Left renal cortex interstitium (tissue), 4 donors: ENCODE data around the gene ARMC9. TPM values are rescaled to one million over a fixed set of nuclear protein-coding genes. Genes with fewer than 3 reads are reported as not detected.
A peak's percentile ranks its signal among the peaks of the same experiment; 100 is the strongest.
"Not testable (repeated sequence)": the region's sequence is repeated elsewhere in the genome, so short reads cannot be mapped to it uniquely, and the experiment has no call there.

Source experiments
- DNase-seq, 4 donors: peaks; one replicate each; pipeline ENCODE4 v3.0.0-alpha.2; 2013; ENCODE audit warnings: low read depth in 4 of 4, low spot score in 2 of 4, missing footprints in 1 of 4
- polyA plus RNA-seq, 4 donors: library from polyadenylated mRNA; unstranded; fragments of 120-200 nt; gene quantifications; one replicate each; pipeline ENCODE4 v1.2.1, GENCODE V29; 2013; ENCODE audit not compliant: insufficient read length in 4 of 4

The ARMC9 gene
- polyA plus RNA-seq, 4 donors: 23.9 to 36.5 (median 28.8) TPM

GRCh38 chr2:231407686-231408085 lies 209.3 kb downstream of the ARMC9 start:
- not testable (repeated sequence) for DNase-seq

- not testable (repeated sequence) for DNase-seq
Observed at GRCh38 chr2:231408304-231408703, 209.9 kb downstream of the ARMC9 start.

DNA sequence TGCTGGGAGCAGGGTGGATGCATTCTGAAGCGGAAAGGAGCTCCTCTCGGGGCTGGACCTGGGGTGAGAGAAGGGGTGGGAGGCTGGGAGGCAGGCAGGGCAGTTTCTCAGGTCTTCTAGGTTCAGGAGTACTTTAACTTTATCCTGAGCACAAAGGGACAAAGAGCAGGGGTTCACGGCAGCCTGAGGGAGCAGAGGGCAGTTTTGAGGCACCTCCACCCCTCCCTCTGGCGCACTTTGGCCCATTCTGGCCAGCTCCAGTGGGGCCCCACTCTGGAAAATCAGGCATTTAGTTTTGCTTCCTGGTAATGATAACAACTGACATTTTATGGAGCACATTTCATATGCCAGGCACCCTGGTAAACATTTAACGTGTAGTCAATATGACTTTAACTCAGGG lies 211.3 kb downstream of the ARMC9 start:
- no peak for DNase-seq

DNA sequence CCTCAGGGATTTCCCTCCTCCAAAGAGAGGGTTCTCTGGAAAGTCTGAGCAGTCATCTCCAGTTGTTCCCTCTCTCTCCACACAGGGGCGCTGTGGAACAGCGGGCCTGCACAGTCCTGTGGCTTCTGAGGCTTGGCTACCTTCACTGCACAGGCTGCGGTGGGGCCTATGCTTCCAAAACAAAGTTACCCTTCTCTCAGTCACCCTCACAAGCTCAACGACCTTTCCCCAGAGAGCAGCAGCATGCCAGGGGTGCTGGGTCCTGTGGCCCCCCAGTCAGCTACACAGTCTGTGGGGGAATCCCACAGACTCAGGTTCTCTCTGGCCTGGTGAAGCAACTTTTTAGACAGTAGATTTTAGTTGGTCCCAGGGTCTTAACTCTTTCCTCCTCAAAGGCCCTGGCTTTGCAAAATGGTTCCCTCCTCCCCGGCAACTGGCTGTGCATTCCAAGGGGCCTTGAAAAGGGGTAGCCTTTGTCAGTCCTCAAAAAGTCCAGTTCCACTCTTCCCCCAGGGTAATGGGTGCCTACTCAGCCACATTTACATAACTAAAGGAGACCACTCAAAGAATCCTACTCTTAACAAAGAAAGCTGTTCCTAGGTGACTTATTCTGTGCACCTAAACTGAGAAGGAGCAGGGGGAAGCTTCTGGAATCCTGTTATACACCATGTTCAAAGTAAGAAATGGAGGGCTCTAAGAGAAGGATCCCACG lies 212.0 kb downstream of the ARMC9 start:
- no peak for DNase-seq

- no peak for DNase-seq
Observed at GRCh38 chr2:231411237-231411636, 212.8 kb downstream of the ARMC9 start.

DNA sequence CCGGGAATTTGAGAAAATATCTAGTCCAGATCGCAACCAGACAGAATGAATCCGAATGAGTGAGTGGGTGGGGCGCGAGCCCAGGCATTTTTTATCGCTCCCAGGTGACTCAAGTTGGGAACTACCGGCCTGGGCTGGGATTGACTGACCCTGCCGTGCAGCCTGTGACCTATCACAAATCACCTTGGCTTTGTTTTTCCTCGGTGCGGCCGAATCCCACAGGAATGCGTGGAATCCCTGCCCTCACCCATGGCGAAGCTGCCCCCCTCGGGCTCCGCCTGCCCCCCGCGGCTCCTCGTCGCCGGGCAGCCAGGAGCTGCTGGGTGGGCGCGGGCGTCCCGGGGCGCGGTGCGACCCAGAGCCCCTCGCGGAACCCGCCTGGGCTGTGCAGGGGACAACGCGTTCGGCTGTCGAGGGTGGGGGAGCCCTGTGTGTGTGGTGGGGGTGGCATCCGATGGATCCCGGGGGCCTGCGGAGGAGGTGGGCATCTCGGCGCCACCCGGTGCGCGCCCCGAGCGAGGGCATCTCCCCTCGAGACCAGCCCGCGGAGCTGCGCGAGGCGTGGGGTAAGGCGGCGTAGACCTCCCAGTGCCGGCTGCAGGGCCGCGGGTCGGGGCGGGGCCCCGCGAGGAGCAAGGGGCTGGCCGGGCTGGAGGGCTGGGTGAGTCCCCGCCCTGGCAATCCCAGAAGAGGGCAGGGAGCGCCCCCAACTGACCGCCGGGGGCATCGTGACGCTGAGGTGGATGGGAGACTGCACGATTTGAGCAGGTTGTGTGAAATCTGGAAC lies 213.6 kb downstream of the ARMC9 start:
- peak in 3 of 4 donors; percentile 67 to 76 (median 69) for DNase-seq

- no peak for DNase-seq
Observed at GRCh38 chr2:231412618-231412963, 214.2 kb downstream of the ARMC9 start.

- no peak for DNase-seq
Observed at GRCh38 chr2:231413456-231413855, 215.0 kb downstream of the ARMC9 start.

- no peak for DNase-seq
Observed at GRCh38 chr2:231413921-231414476, 215.6 kb downstream of the ARMC9 start.

GRCh38 chr2:231415029-231415428 lies 216.6 kb downstream of the ARMC9 start:
- DNase-seq: no peak

GRCh38 chr2:231418820-231419640 lies 220.6 kb downstream of the ARMC9 start:
- no peak for DNase-seq

- no peak for DNase-seq
Observed at GRCh38 chr2:231421051-231421580, 222.7 kb downstream of the ARMC9 start.

- no peak for DNase-seq
Observed at GRCh38 chr2:231422056-231422455, 223.6 kb downstream of the ARMC9 start.

DNA sequence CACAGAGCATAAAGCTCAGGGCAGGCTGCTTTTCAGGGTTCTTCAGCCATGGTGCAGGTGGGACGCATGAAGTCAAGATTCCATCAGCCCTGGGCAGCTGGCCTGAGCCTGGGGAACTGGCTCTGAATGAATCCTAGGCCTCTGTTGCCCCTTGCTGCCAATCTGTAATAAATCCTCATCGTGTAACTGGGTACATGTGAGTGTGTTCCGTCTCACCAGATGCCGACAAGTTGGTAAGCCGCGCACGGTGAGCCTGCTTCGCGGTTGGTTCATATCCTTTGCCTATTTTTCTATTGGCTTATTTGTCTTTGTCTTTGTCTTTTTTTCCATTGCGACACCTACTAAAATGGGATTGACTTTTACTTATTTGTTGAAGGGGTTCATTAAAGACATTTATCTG lies 224.7 kb downstream of the ARMC9 start:
- no peak for DNase-seq

Other genes starting within 250 kb of the ARMC9 start
- gene SPATA3, start 202.5 kb upstream of the ARMC9 start, polyA plus RNA-seq: not detected
- 1 to 10 TPM; 4.0 to 6.2 (median 4.4) TPM for gene C2orf72, start 161.1 kb upstream of the ARMC9 start, polyA plus RNA-seq
- gene PSMD1, start 141.8 kb upstream of the ARMC9 start, polyA plus RNA-seq: 100 to 1,000 TPM in 2 of 4 donors, 10 to 100 TPM in 2; 83.3 to 110 (median 100) TPM
- 10 to 100 TPM; 12.5 to 24.1 (median 14.8) TPM for gene HTR2B, start 73.6 kb upstream of the ARMC9 start, polyA plus RNA-seq
- 1 to 10 TPM; 2.7 to 4.2 (median 3.5) TPM for gene B3GNT7, start 197.1 kb downstream of the ARMC9 start, polyA plus RNA-seq